ENCODE results near the gene SETD6.

- TF ChIP-seq CTCF (IDR thresholded peaks at IDR 0.05; ENCODE audit: low read length) = no peak
- no peak for TF ChIP-seq EZH2 (optimal IDR thresholded peaks at IDR 0.05; ENCODE audit: low read depth, low read length)
These were observed 28.4 kb downstream of the SETD6 start for GRCh38 chr16:58543685-58544084.

All from MM.1S (cell line).